ENCODE data around the gene JARID2. TPM values are rescaled to one million over a fixed set of nuclear protein-coding genes. Genes with fewer than 3 reads are reported as not detected.

Gene JARID2
- total and polyA plus RNA-seq, 2 of the 13 experiments (the other 11 are each of a cell fraction or from before 2014, with no cell fraction given) = 7.5 to 10.3 TPM

DNA sequence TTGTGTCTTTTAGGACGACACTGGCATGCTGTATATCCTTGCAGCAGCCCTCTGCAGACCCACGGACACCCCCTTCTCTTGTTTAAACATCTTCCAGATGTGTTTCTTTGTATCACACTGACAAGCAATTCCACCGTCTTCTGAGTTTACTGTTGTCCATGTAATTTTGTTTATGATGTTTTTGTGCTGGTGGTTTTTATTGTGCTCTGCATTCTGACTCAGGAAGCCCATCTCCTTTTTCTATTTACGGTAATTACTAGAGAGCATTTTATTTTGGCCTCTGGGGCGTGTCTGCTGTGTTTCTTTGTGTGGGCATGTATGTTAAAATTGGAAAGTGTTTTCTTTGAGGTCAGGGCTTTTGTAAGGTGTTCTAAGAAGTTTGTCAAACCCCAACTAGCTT lies 111.9 kb downstream of the JARID2 start:
- intact Hi-C loops (cut with micrococcal nuclease; ENCODE audit: unreplicated experiment) = no loop called here
- CTCF ChIA-PET (ENCODE audit: low intra/inter-chr PET ratio, low total read pairs) = no interaction called here
- no peaks in the 10 kb centered on the region for H3K9me3 ChIP-seq (ENCODE audit: low read length)
- peaks cover 0 to 2% of the 10 kb centered on the region in 2 experiments; a peak in 1 of 5 replicates for H3K36me3 ChIP-seq (replicated peaks in 1 of 2; ENCODE audit: control insufficient read depth in 1 of 2, insufficient read depth in 2 of 2, low read length in 2 of 2)
- peaks cover 26% of the 10 kb centered on the region for H3K4me1 ChIP-seq (ENCODE audit: insufficient read depth, low read length)
- H3K4me3 ChIP-seq (replicated peaks in 1 of 3; ENCODE audit: insufficient read depth in 1 of 3, low read depth in 2 of 3, low read length in 3 of 3) = no peak overlapping the region
- H3K79me2 ChIP-seq (ENCODE audit: insufficient read depth, low read length) = peaks cover 20% of the 10 kb centered on the region
- H3K9ac ChIP-seq (ENCODE audit: insufficient read depth, low read depth, low read length) = no peak overlapping the region
- FAIRE-seq (no peak), DNase-seq (ENCODE audit: low spot score) (no peak), ATAC-seq (no peak)
- H2AFZ ChIP-seq (ENCODE audit: low read length) = no peak overlapping the region
- POLR2A ChIA-PET = no interaction called here
- BruUV-seq (replicated peaks) = no TSS peak
- H3K27ac ChIP-seq (ENCODE audit: extremely low read length, insufficient read depth, low read length) = no peak overlapping the region
- H4K20me1 ChIP-seq (ENCODE audit: insufficient read depth, low read length) = peaks cover 13% of the 10 kb centered on the region
- in situ Hi-C loops (cut with HindIII; ENCODE audit: extremely low pct_ligation_motif_present, low pct_unique_long_range_greater_than_20kb) = no loop called here
- no peaks in the 10 kb centered on the region for H3K27me3 ChIP-seq (ENCODE audit: control insufficient read depth in 1 of 2, insufficient read depth in 2 of 2, low read length in 2 of 2)
- 99% methylated on average over 5 of the region's 5 CpGs for WGBS (ENCODE audit: low lambda C conversion rate)
- no peak overlapping the region for H3K4me2 ChIP-seq (ENCODE audit: low read depth, low read length)
- TF ChIP-seq, protein P1, sequence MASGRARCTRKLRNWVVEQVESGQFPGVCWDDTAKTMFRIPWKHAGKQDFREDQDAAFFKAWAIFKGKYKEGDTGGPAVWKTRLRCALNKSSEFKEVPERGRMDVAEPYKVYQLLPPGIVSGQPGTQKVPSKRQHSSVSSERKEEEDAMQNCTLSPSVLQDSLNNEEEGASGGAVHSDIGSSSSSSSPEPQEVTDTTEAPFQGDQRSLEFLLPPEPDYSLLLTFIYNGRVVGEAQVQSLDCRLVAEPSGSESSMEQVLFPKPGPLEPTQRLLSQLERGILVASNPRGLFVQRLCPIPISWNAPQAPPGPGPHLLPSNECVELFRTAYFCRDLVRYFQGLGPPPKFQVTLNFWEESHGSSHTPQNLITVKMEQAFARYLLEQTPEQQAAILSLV (CRISPR knock-in tag; IDR thresholded peaks at IDR 0.05; ENCODE audit: borderline replicate concordance) = no peak
- TF ChIP-seq, protein P2, sequence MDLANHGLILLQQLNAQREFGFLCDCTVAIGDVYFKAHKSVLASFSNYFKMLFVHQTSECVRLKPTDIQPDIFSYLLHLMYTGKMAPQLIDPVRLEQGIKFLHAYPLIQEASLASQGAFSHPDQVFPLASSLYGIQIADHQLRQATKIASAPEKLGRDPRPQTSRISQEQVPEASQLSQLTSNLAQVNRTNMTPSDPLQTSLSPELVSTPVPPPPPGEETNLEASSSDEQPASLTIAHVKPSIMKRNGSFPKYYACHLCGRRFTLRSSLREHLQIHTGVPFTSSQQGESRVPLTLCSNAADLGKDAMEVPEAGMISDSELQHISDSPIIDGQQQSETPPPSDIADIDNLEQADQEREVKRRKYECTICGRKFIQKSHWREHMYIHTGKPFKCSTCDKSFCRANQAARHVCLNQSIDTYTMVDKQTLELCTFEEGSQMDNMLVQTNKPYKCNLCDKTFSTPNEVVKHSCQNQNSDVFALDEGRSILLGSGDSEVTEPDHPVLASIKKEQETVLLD (CRISPR knock-in tag; IDR thresholded peaks at IDR 0.05; ENCODE audit: low read depth) = no peak
- TF ChIP-seq SMAD3 (CRISPR knock-in tag; IDR thresholded peaks at IDR 0.05) = no peak
- TF ChIP-seq, protein P3, sequence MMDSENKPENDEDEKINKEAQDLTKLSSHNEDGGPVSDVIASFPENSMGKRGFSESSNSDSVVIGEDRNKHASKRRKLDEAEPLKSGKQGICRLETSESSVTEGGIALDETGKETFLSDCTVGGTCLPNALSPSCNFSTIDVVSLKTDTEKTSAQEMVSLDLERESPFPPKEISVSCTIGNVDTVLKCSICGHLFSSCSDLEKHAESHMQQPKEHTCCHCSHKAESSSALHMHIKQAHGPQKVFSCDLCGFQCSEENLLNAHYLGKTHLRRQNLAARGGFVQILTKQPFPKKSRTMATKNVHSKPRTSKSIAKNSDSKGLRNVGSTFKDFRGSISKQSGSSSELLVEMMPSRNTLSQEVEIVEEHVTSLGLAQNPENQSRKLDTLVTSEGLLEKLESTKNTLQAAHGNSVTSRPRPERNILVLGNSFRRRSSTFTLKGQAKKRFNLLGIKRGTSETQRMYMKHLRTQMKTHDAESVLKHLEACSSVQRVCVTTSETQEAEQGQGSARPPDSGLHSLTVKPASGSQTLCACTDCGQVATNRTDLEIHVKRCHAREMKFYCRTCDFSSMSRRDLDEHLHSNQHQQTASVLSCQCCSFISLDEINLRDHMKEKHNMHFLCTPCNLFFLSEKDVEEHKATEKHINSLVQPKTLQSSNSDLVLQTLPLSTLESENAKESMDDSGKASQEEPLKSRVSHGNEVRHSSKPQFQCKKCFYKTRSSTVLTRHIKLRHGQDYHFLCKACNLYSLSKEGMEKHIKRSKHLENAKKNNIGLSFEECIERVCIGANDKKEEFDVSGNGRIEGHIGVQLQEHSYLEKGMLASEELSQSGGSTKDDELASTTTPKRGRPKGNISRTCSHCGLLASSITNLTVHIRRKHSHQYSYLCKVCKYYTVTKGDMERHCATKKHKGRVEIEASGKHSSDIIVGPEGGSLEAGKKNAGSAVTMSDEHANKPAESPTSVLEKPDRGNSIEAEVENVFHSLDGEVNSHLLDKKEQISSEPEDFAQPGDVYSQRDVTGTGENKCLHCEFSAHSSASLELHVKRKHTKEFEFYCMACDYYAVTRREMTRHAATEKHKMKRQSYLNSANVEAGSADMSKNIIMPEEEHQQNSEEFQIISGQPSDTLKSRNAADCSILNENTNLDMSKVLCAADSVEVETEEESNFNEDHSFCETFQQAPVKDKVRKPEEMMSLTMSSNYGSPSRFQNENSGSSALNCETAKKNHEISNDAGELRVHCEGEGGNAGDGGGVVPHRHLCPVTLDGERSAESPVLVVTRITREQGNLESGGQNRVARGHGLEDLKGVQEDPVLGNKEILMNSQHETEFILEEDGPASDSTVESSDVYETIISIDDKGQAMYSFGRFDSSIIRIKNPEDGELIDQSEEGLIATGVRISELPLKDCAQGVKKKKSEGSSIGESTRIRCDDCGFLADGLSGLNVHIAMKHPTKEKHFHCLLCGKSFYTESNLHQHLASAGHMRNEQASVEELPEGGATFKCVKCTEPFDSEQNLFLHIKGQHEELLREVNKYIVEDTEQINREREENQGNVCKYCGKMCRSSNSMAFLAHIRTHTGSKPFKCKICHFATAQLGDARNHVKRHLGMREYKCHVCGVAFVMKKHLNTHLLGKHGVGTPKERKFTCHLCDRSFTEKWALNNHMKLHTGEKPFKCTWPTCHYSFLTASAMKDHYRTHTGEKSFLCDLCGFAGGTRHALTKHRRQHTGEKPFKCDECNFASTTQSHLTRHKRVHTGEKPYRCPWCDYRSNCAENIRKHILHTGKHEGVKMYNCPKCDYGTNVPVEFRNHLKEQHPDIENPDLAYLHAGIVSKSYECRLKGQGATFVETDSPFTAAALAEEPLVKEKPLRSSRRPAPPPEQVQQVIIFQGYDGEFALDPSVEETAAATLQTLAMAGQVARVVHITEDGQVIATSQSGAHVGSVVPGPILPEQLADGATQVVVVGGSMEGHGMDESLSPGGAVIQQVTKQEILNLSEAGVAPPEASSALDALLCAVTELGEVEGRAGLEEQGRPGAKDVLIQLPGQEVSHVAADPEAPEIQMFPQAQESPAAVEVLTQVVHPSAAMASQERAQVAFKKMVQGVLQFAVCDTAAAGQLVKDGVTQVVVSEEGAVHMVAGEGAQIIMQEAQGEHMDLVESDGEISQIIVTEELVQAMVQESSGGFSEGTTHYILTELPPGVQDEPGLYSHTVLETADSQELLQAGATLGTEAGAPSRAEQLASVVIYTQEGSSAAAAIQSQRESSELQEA (CRISPR knock-in tag; IDR thresholded peaks at IDR 0.05; ENCODE audit: not compliant biosample characterization) = no peak
- TF ChIP-seq, protein P4, sequence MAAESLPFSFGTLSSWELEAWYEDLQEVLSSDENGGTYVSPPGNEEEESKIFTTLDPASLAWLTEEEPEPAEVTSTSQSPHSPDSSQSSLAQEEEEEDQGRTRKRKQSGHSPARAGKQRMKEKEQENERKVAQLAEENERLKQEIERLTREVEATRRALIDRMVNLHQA (CRISPR knock-in tag; IDR thresholded peaks at IDR 0.05) = no peak
- TF ChIP-seq, protein P5, sequence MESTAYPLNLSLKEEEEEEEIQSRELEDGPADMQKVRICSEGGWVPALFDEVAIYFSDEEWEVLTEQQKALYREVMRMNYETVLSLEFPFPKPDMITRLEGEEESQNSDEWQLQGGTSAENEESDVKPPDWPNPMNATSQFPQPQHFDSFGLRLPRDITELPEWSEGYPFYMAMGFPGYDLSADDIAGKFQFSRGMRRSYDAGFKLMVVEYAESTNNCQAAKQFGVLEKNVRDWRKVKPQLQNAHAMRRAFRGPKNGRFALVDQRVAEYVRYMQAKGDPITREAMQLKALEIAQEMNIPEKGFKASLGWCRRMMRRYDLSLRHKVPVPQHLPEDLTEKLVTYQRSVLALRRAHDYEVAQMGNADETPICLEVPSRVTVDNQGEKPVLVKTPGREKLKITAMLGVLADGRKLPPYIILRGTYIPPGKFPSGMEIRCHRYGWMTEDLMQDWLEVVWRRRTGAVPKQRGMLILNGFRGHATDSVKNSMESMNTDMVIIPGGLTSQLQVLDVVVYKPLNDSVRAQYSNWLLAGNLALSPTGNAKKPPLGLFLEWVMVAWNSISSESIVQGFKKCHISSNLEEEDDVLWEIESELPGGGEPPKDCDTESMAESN (CRISPR knock-in tag; conservative IDR thresholded peaks at IDR 0.05) = no peak
- TF ChIP-seq RELA (CRISPR knock-in tag; IDR thresholded peaks at IDR 0.05) = no peak

Data from HepG2 (cell line).